CD4-positive, CD25-positive, alpha-beta regulatory T cell (primary cell): ENCODE data around the gene MYO5B. TPM values are rescaled to one million over a fixed set of nuclear protein-coding genes. Genes with fewer than 3 reads are reported as not detected.
A peak's percentile ranks its signal among the peaks of the same experiment; 100 is the strongest.

Source experiments
- ATAC-seq, 2 donors: fragments of 150-1000 bp; cut with Tn5 transposase; one replicate each; pipeline ENCODE4 v1.10.0; 2021; ENCODE audit warnings: low read depth in 2 of 2, moderate number of reproducible peaks in 2 of 2, moderate library complexity in 1 of 2
- DNase-seq, 3 donors: peaks; one replicate each; pipeline versions ENCODE4 v3.0.0 to v3.0.0-alpha.2; 2012 to 2022; ENCODE audit warnings: mixed read lengths in 1 of 3
- H3K27ac ChIP-seq: one replicate; pipeline ENCODE4 v1.7.0; 2013; ENCODE audit warnings: mild to moderate bottlenecking, low read length; ENCODE audit not compliant: insufficient read depth, poor library complexity, severe bottlenecking
- H3K27me3 ChIP-seq: one replicate; pipeline ENCODE4 v1.7.0; 2013; ENCODE audit warnings: low read length; ENCODE audit not compliant: control insufficient read depth, insufficient read depth
- H3K36me3 ChIP-seq: one replicate; pipeline ENCODE4 v1.7.0; 2013; ENCODE audit warnings: mild to moderate bottlenecking, low read length, moderate library complexity; ENCODE audit not compliant: control insufficient read depth, insufficient read depth
- H3K4me1 ChIP-seq: 2 replicates; pipeline ENCODE4 v1.7.0; 2013; ENCODE audit warnings: mild to moderate bottlenecking, low read length; ENCODE audit not compliant: insufficient read depth, control insufficient read depth, poor library complexity, severe bottlenecking
- H3K4me3 ChIP-seq: one replicate; pipeline ENCODE4 v1.7.0; 2013; ENCODE audit warnings: low read depth, mild to moderate bottlenecking, low read length, moderate library complexity
- H3K9me3 ChIP-seq, 2 experiments: 1 replicate in 1 of 2; 2 replicates in 1 of 2; pipeline ENCODE4 v1.7.0; 2013; ENCODE audit warnings: low read length in 2 of 2, mild to moderate bottlenecking in 1 of 2, moderate library complexity in 1 of 2; ENCODE audit not compliant: control insufficient read depth in 2 of 2
- H3K27ac Mint-ChIP-seq, 3 donors: one replicate each; pipeline ENCODE4 v1.8.0; 2020 to 2022; ENCODE audit warnings: mild to moderate bottlenecking in 3 of 3, mixed read lengths in 3 of 3, moderate library complexity in 2 of 3
- H3K27me3 Mint-ChIP-seq: one replicate; pipeline ENCODE4 v1.8.0; 2022; ENCODE audit warnings: mild to moderate bottlenecking, mixed read lengths
- H3K36me3 Mint-ChIP-seq: one replicate; pipeline ENCODE4 v1.8.0; 2020; ENCODE audit warnings: mixed read lengths
- H3K4me1 Mint-ChIP-seq, 4 donors: one replicate each; pipeline ENCODE4 v1.8.0; 2020 to 2022; ENCODE audit warnings: mixed read lengths in 4 of 4, mild to moderate bottlenecking in 1 of 4
- H3K4me3 Mint-ChIP-seq, 4 donors: one replicate each; pipeline ENCODE4 v1.8.0; 2020 to 2022; ENCODE audit warnings: mild to moderate bottlenecking in 4 of 4, mixed read lengths in 4 of 4, moderate library complexity in 3 of 4
- H3K9me3 Mint-ChIP-seq, 7 donors: one replicate each; pipeline ENCODE4 v1.8.0; 2020 to 2022; ENCODE audit warnings: mixed read lengths in 7 of 7, mild to moderate bottlenecking in 3 of 7, moderate library complexity in 2 of 7
- polyA plus RNA-seq, 4 donors: library from polyadenylated mRNA; unstranded; fragments of 300-500 nt; fragmentation: Illumina TruSeq; gene quantifications; one replicate each; pipeline ENCODE4 v1.2.3, GENCODE V29; 2021
- total RNA-seq: library from RNA; stranded (reverse); gene quantifications from one replicate; pipeline ENCODE4 v1.2.3, GENCODE V29; 2022

MYO5B gene
- total and polyA plus RNA-seq, 5 donors from 2014 or later, result 0.02 to 0.03 TPM; not detected in 3

- H3K4me1 ChIP-seq, result no peaks in the 10 kb centered on the region
- no peak overlapping the region for H3K4me3 ChIP-seq
- no peak overlapping the region for H3K4me3 Mint-ChIP-seq
- H3K27ac ChIP-seq, result no peak overlapping the region
- H3K27me3 ChIP-seq, result peaks cover 6% of the 10 kb centered on the region
- DNase-seq, result no peak
- no peaks in the 10 kb centered on the region for H3K36me3 ChIP-seq
- no peaks in the 10 kb centered on the region for H3K9me3 ChIP-seq
- H3K9me3 Mint-ChIP-seq, result peaks cover 0 to 3% (median 0%) of the 10 kb centered on the region in 7 donors
- peaks cover 0 to 3% (median 0%) of the 10 kb centered on the region in 4 donors for H3K4me1 Mint-ChIP-seq
- peaks cover 26% of the 10 kb centered on the region for H3K27me3 Mint-ChIP-seq
- peak overlapping the region in 1 of 3 donors; percentile 39 for H3K27ac Mint-ChIP-seq
- ATAC-seq, result no peak
- H3K36me3 Mint-ChIP-seq, result no peaks in the 10 kb centered on the region
Measured at GRCh38 chr18:50209311-50209710, 14.4 kb upstream of the MYO5B start.

- Histone ChIP-seq H3K27me3 (peaks cover 12% of the 10 kb centered on the region), H3K36me3 (no peaks in the 10 kb centered on the region), H3K4me1 (no peaks in the 10 kb centered on the region), H3K9me3 (no peaks in the 10 kb centered on the region), H3K4me3 (no peak overlapping the region), H3K27ac (no peak overlapping the region)
- ATAC-seq (no peak), DNase-seq (no peak)
- H3K27me3 Mint-ChIP-seq, result peaks cover 30% of the 10 kb centered on the region
- no peaks in the 10 kb centered on the region for H3K36me3 Mint-ChIP-seq
- H3K4me3 Mint-ChIP-seq, result no peak overlapping the region
- no peak overlapping the region for H3K27ac Mint-ChIP-seq
- peaks cover 0 to 4% (median 0%) of the 10 kb centered on the region in 7 donors for H3K9me3 Mint-ChIP-seq
- peaks cover 0 to 10% (median 0%) of the 10 kb centered on the region in 4 donors for H3K4me1 Mint-ChIP-seq
Measured at GRCh38 chr18:50207722-50208121, 12.8 kb upstream of the MYO5B start.

GRCh38 chr18:50203801-50204604 lies 9.1 kb upstream of the MYO5B start:
- peaks cover 48% of the 10 kb centered on the region for H3K27me3 Mint-ChIP-seq
- no peak overlapping the region for H3K4me3 ChIP-seq

GRCh38 chr18:50201476-50202018 lies 6.6 kb upstream of the MYO5B start:
- Mint-ChIP-seq H3K27ac (no peak overlapping the region), H3K4me1 (peaks cover 0 to 11% (median 0%) of the 10 kb centered on the region in 4 donors), H3K4me3 (no peak overlapping the region), H3K36me3 (no peaks in the 10 kb centered on the region), H3K9me3 (peaks cover 0 to 12% (median 5%) of the 10 kb centered on the region in 7 donors), H3K27me3 (peaks cover 58% of the 10 kb centered on the region)
- H3K4me1 ChIP-seq, result no peaks in the 10 kb centered on the region
- DNase-seq (no peak), ATAC-seq (no peak)
- no peak overlapping the region for H3K27ac ChIP-seq
- no peaks in the 10 kb centered on the region for H3K36me3 ChIP-seq
- no peak overlapping the region for H3K4me3 ChIP-seq
- H3K27me3 ChIP-seq, result peaks cover 20% of the 10 kb centered on the region
- no peaks in the 10 kb centered on the region for H3K9me3 ChIP-seq

More at GRCh38 chr18:50203801-50204604, 9.1 kb upstream of the MYO5B start:
- H3K9me3 Mint-ChIP-seq, result peaks cover 0 to 12% (median 5%) of the 10 kb centered on the region in 7 donors
- H3K4me1 Mint-ChIP-seq, result peaks cover 0 to 10% (median 0%) of the 10 kb centered on the region in 4 donors
- no peak for ATAC-seq
- H3K36me3 ChIP-seq, result no peaks in the 10 kb centered on the region
- H3K27me3 ChIP-seq, result peaks cover 15% of the 10 kb centered on the region
- H3K4me1 ChIP-seq, result no peaks in the 10 kb centered on the region
- no peak overlapping the region for H3K27ac ChIP-seq
- no peak overlapping the region for H3K4me3 Mint-ChIP-seq
- DNase-seq, result no peak
- no peaks in the 10 kb centered on the region for H3K36me3 Mint-ChIP-seq
- no peaks in the 10 kb centered on the region for H3K9me3 ChIP-seq
- no peak overlapping the region for H3K27ac Mint-ChIP-seq

GRCh38 chr18:50199921-50200320 lies 5.0 kb upstream of the MYO5B start:
- Mint-ChIP-seq H3K27ac (no peak overlapping the region), H3K9me3 (peaks cover 0 to 12% (median 5%) of the 10 kb centered on the region in 7 donors), H3K36me3 (no peaks in the 10 kb centered on the region), H3K4me1 (peaks cover 0 to 20% (median 0%) of the 10 kb centered on the region in 4 donors), H3K4me3 (no peak overlapping the region), H3K27me3 (peaks cover 60% of the 10 kb centered on the region)
- no peaks in the 10 kb centered on the region for H3K9me3 ChIP-seq
- H3K36me3 ChIP-seq, result no peaks in the 10 kb centered on the region
- no peak for DNase-seq
- H3K4me3 ChIP-seq, result no peak overlapping the region
- peaks cover 24% of the 10 kb centered on the region for H3K27me3 ChIP-seq
- no peak for ATAC-seq
- no peaks in the 10 kb centered on the region for H3K4me1 ChIP-seq
- no peak overlapping the region for H3K27ac ChIP-seq

GRCh38 chr18:50199346-50199855 lies 4.5 kb upstream of the MYO5B start:
- no peak overlapping the region for H3K4me3 Mint-ChIP-seq
- DNase-seq, result no peak
- no peaks in the 10 kb centered on the region for H3K36me3 Mint-ChIP-seq
- no peaks in the 10 kb centered on the region for H3K4me1 ChIP-seq
- no peak for ATAC-seq
- no peak overlapping the region for H3K27ac Mint-ChIP-seq
- H3K36me3 ChIP-seq, result no peaks in the 10 kb centered on the region
- peaks cover 55% of the 10 kb centered on the region for H3K27me3 Mint-ChIP-seq
- H3K27ac ChIP-seq, result no peak overlapping the region
- peaks cover 19% of the 10 kb centered on the region for H3K27me3 ChIP-seq
- no peaks in the 10 kb centered on the region for H3K9me3 ChIP-seq
- no peak overlapping the region for H3K4me3 ChIP-seq
- H3K9me3 Mint-ChIP-seq, result peaks cover 0 to 12% (median 5%) of the 10 kb centered on the region in 7 donors
- peaks cover 0 to 18% (median 0%) of the 10 kb centered on the region in 4 donors for H3K4me1 Mint-ChIP-seq

- H3K36me3 Mint-ChIP-seq, result no peaks in the 10 kb centered on the region
- no peak for DNase-seq
- H3K27me3 Mint-ChIP-seq, result peaks cover 65% of the 10 kb centered on the region
- peak overlapping the region in 2 of 4 donors; percentile 29 to 57 for H3K4me3 Mint-ChIP-seq
- ATAC-seq, result no peak
- no peaks in the 10 kb centered on the region for H3K9me3 ChIP-seq
- peaks cover 0 to 11% (median 4%) of the 10 kb centered on the region in 7 donors for H3K9me3 Mint-ChIP-seq
- no peaks in the 10 kb centered on the region for H3K36me3 ChIP-seq
- no peak overlapping the region for H3K4me3 ChIP-seq
- peaks cover 23% of the 10 kb centered on the region for H3K27me3 ChIP-seq
- peaks cover 0 to 18% (median 0%) of the 10 kb centered on the region in 4 donors for H3K4me1 Mint-ChIP-seq
- H3K4me1 ChIP-seq, result no peaks in the 10 kb centered on the region
- H3K27ac Mint-ChIP-seq, result no peak overlapping the region
- H3K27ac ChIP-seq, result no peak overlapping the region
Measured at GRCh38 chr18:50196261-50196660, 1.3 kb upstream of the MYO5B start.
